Measurements from ENCODE around the gene PAK6.

Gene PAK6

GRCh38 chr15:40248006-40248783 is 9.3 kb downstream of the PAK6 start:
- no peak overlapping the region for H3K27ac Mint-ChIP-seq
- H3K27me3 Mint-ChIP-seq, result peaks cover 24% of the 10 kb centered on the region

DNA sequence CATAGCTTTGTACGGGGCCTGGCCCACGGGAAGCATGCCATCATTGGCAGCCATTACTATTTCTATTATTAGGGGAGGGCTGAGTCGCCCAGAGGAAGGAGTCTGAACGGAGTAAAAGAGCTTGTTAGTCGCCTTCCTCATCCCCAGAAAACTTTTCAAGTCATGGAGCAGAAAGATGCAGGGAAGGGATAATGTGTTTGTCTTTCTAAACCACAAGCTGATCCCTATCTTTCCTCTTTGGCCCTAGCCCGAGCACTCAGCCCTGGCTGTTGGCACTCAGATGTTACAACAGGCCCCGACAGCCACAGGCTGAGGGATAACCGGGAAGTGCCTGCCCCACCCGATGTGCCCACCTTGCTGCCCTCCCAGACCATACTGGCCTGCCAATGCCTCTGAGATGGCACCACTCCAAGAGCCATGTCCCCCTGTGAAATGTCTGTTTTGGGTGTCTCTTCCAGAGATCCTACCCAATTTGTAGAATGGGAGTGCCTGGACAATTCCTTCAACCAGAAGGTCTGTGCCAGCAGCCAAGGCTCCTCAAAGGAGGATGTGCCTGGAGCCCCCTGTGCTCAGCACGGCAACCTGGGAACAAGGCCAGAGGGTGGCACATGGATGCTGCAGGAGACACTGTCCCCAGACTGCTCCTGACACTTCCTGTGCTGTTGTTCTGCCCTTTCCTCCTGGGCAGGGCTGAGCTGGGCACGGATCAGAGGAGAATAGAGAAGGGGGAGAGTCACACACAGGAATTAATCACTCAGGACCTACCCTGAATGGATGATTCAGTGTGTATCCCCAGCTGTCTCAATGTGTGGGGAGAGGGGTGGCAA is 10.8 kb downstream of the PAK6 start:
- Mint-ChIP-seq H3K4me3 (no peak overlapping the region), H3K27me3 (peaks cover 39% of the 10 kb centered on the region), H3K27ac (no peak overlapping the region), H3K4me1 (peaks cover 17% of the 10 kb centered on the region), H3K9me3 (no peaks in the 10 kb centered on the region)
- ATAC-seq (no peak), DNase-seq (no peak)

More at GRCh38 chr15:40248006-40248783, 9.3 kb downstream of the PAK6 start:
- DNase-seq (no peak), ATAC-seq (no peak)
- H3K4me1 Mint-ChIP-seq, result peaks cover 10% of the 10 kb centered on the region
- no peak overlapping the region for H3K4me3 Mint-ChIP-seq
- H3K9me3 Mint-ChIP-seq, result no peaks in the 10 kb centered on the region

- H3K27ac Mint-ChIP-seq, result no peak overlapping the region
- H3K4me1 Mint-ChIP-seq, result peaks cover 17% of the 10 kb centered on the region
- H3K4me3 Mint-ChIP-seq, result no peak overlapping the region
- peaks cover 45% of the 10 kb centered on the region for H3K27me3 Mint-ChIP-seq
- DNase-seq (no peak), ATAC-seq (no peak)
- no peaks in the 10 kb centered on the region for H3K9me3 Mint-ChIP-seq
Measured at GRCh38 chr15:40250304-40250656, 11.4 kb downstream of the PAK6 start.

GRCh38 chr15:40250771-40251483 is 12.1 kb downstream of the PAK6 start:
- peaks cover 46% of the 10 kb centered on the region for H3K27me3 Mint-ChIP-seq
- ATAC-seq, result no peak
- H3K27ac Mint-ChIP-seq, result no peak overlapping the region
- DNase-seq, result no peak
- H3K9me3 Mint-ChIP-seq, result no peaks in the 10 kb centered on the region
- peak overlapping the region in 1 of 2 donors; percentile 26 for H3K4me3 Mint-ChIP-seq
- peaks cover 12% of the 10 kb centered on the region for H3K4me1 Mint-ChIP-seq

DNA sequence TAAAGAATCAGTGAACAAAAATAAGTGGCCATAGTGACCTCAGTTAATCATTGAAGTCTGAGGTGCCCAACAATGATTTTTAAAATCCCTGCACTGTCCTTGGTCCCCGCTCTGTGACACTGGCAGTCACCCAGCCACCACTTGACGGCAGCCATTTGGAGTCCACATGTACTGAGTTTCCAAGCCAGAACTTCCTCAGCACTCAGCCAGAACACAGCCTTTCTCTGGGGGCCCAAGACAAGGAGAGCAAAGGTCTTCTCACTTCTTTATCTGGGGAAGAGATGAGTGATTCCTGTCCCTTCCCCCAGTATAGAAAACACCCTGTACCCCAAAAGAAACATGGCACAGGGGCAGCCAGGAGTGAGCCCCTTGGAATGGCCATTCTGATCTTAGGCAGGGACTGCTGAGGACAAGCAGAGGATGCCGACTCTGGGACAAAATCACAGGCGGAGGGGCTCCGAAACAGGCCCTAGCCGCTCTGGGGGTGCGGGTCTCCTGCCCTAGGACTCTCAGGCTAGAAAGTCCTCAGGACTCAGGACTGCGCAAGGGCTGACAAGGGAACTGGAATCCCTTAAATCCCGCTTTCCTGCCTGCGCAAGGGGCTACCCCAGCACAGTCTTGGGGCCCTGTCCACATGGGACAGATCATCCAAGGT is 12.8 kb downstream of the PAK6 start:
- Mint-ChIP-seq H3K9me3 (no peaks in the 10 kb centered on the region), H3K27me3 (peaks cover 46% of the 10 kb centered on the region), H3K4me1 (peaks cover 12% of the 10 kb centered on the region), H3K27ac (no peak overlapping the region), H3K4me3 (peak overlapping the region in 1 of 2 donors; percentile 26)
- no peak for ATAC-seq
- DNase-seq, result no peak

GRCh38 chr15:40252141-40252437 is 13.2 kb downstream of the PAK6 start:
- peak overlapping the region in 1 of 2 donors; percentile 38 for H3K4me3 Mint-ChIP-seq
- ATAC-seq (no peak), DNase-seq (no peak)
- H3K4me1 Mint-ChIP-seq, result peaks cover 12% of the 10 kb centered on the region
- no peak overlapping the region for H3K27ac Mint-ChIP-seq
- no peaks in the 10 kb centered on the region for H3K9me3 Mint-ChIP-seq
- peaks cover 46% of the 10 kb centered on the region for H3K27me3 Mint-ChIP-seq

DNA sequence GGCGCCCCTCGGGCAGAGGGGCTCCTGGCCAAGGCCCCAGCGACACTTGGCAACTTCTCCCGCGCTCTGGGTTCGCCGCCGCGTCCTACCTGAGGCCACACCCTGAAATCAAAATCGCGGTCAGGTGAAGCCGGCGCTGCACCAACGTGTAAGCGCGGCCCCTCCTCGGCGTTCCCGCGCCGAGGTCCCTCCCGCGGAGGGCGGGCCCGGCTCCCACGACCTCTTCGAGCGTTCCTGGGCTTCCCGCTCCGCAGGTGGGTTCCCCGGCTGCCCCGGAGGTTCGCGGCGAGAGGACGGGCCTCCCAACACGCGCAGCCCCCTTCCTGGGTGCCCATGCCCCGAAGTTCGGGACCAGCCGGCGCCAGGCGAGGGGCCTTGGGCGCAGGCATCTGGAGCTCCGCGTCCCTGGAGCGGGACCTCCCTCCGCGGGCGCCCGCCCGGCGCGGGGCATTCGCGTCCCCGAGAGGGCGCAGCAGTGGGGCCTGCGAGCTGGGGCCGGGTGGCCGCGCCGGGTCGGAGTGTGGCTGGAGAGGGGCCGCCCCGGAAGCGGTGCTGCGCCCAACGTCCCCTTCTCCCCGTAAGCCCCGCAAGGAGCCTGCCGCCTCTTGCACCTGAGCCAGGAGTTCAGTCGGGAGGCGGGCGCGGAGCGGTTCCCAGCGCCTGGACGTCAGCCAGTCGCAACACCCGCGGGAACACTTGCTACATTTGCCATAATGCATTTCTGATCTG is 13.7 kb downstream of the PAK6 start:
- ATAC-seq (peak; percentile 63), DNase-seq (peak in 1 of 2 donors; percentile 28)
- H3K27ac Mint-ChIP-seq, result no peak overlapping the region
- H3K4me3 Mint-ChIP-seq, result peak overlapping the region; percentile 78 to 82
- peaks cover 46% of the 10 kb centered on the region for H3K27me3 Mint-ChIP-seq
- peaks cover 12% of the 10 kb centered on the region for H3K4me1 Mint-ChIP-seq
- H3K9me3 Mint-ChIP-seq, result no peaks in the 10 kb centered on the region

GRCh38 chr15:40253167-40253790 is 14.4 kb downstream of the PAK6 start:
- peak overlapping the region; percentile 78 to 82 for H3K4me3 Mint-ChIP-seq
- peaks cover 12% of the 10 kb centered on the region for H3K4me1 Mint-ChIP-seq
- H3K9me3 Mint-ChIP-seq, result no peaks in the 10 kb centered on the region
- ATAC-seq, result peak; percentile 47
- peaks cover 48% of the 10 kb centered on the region for H3K27me3 Mint-ChIP-seq
- H3K27ac Mint-ChIP-seq, result no peak overlapping the region
- no peak for DNase-seq

DNA sequence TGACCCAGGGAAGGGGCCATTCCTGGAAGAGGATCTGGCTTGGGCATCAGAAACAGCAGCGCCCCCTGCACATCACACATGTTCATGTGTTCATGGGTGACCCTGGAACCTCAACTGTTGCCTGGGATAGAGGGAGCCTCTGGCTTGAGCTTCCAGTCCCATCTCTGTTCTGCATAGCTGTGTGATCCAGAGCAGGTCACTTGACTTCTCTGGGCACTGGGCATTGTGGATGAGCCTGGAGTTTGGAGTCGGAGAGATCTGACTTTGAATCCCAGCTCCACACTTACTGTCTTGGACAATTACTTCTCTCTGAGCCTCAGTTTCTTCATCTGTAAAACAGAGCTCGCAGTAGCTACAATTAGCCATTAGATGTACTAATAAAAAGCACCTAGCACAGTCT is 15.6 kb downstream of the PAK6 start:
- no peak overlapping the region for H3K27ac Mint-ChIP-seq
- DNase-seq (no peak), ATAC-seq (no peak)
- no peak overlapping the region for H3K4me3 Mint-ChIP-seq
- H3K4me1 Mint-ChIP-seq, result peaks cover 12% of the 10 kb centered on the region
- H3K9me3 Mint-ChIP-seq, result no peaks in the 10 kb centered on the region
- H3K27me3 Mint-ChIP-seq, result peaks cover 56% of the 10 kb centered on the region

- no peak overlapping the region for H3K27ac Mint-ChIP-seq
- DNase-seq, result no peak
Measured at GRCh38 chr15:40255033-40255432, 16.2 kb downstream of the PAK6 start.

GRCh38 chr15:40256638-40257235 is 17.9 kb downstream of the PAK6 start:
- H3K4me3 Mint-ChIP-seq, result no peak overlapping the region
- no peaks in the 10 kb centered on the region for H3K9me3 Mint-ChIP-seq
- no peak for DNase-seq
- peaks cover 12% of the 10 kb centered on the region for H3K4me1 Mint-ChIP-seq
- ATAC-seq, result peak; percentile 40
- H3K27ac Mint-ChIP-seq, result no peak overlapping the region
- peaks cover 43% of the 10 kb centered on the region for H3K27me3 Mint-ChIP-seq

More at GRCh38 chr15:40255033-40255432, 16.2 kb downstream of the PAK6 start:
- Mint-ChIP-seq H3K27me3 (peaks cover 56% of the 10 kb centered on the region), H3K9me3 (no peaks in the 10 kb centered on the region), H3K4me3 (no peak overlapping the region), H3K4me1 (peaks cover 12% of the 10 kb centered on the region)
- ATAC-seq, result no peak

GRCh38 chr15:40257656-40258450 is 19.0 kb downstream of the PAK6 start:
- peaks cover 35% of the 10 kb centered on the region for H3K27me3 Mint-ChIP-seq
- H3K4me3 Mint-ChIP-seq, result no peak overlapping the region
- H3K4me1 Mint-ChIP-seq, result peaks cover 10% of the 10 kb centered on the region
- DNase-seq, result no peak
- H3K27ac Mint-ChIP-seq, result no peak overlapping the region
- no peaks in the 10 kb centered on the region for H3K9me3 Mint-ChIP-seq
- no peak for ATAC-seq

- no peak overlapping the region for H3K27ac Mint-ChIP-seq
- no peak overlapping the region for H3K4me3 Mint-ChIP-seq
- peaks cover 3% of the 10 kb centered on the region for H3K4me1 Mint-ChIP-seq
- H3K27me3 Mint-ChIP-seq, result peaks cover 28% of the 10 kb centered on the region
- H3K9me3 Mint-ChIP-seq, result no peaks in the 10 kb centered on the region
- DNase-seq (no peak), ATAC-seq (no peak)
Measured at GRCh38 chr15:40258544-40258943, 19.7 kb downstream of the PAK6 start.
